H1 (cell line): ENCODE measurements around the gene PATE4. TPM values are rescaled to one million over a fixed set of nuclear protein-coding genes. Genes with fewer than 3 reads are reported as not detected.

Experiments used
- CTCF ChIA-PET: fragments of 300-600 bp; sonication (Branson Sonifier 250); formaldehyde crosslinking; loops from one replicate; lab custom pipeline; 2021; ENCODE audit not compliant: partially characterized antibody; lab: Charles Lee
- POLR2A ChIA-PET: fragments of 300-600 bp; sonication (Branson Sonifier 250); formaldehyde crosslinking; loops from one replicate; lab custom pipeline; 2021; ENCODE audit warnings: inconsistent platforms; ENCODE audit not compliant: partially characterized antibody; lab: Charles Lee
- DNase-seq, 2 experiments: peaks; one replicate each; pipeline versions ENCODE4 v3.0.0 to v3.0.0-alpha.2; 2010 to 2022; ENCODE audit warnings: low spot score in 2 of 2, low read depth in 1 of 2, mixed read lengths in 1 of 2
- FAIRE-seq: peaks from 2 replicates; lab custom pipeline; 2011; peaks lifted over from hg19 to GRCh38; lab: Jason Lieb, UNC
- H2AFZ ChIP-seq: 2 replicates; pipeline ENCODE4 v1.8.1; 2012; ENCODE audit warnings: low read length, inconsistent platforms
- H2AK5ac ChIP-seq: 2 replicates; pipeline ENCODE4 v1.6.1; 2013; ENCODE audit warnings: low read depth, low read length
- H2BK120ac ChIP-seq: replicated peaks from 2 replicates; pipeline ENCODE3; 2013; ENCODE audit warnings: low read depth, low read length, inconsistent platforms
- H2BK12ac ChIP-seq: 2 replicates; pipeline ENCODE4 v1.6.1; 2013; ENCODE audit warnings: low read depth, low read length
- H2BK15ac ChIP-seq: 2 replicates; pipeline ENCODE4 v1.6.1; 2013; ENCODE audit warnings: low read length
- H2BK20ac ChIP-seq: 2 replicates; pipeline ENCODE4 v1.6.1; 2013; ENCODE audit warnings: low read length
- H2BK5ac ChIP-seq: 2 replicates; pipeline ENCODE4 v1.6.1; 2013; ENCODE audit warnings: low read depth, low read length
- H3K14ac ChIP-seq: 2 replicates; pipeline ENCODE4 v1.6.1; 2013; ENCODE audit warnings: inconsistent platforms; ENCODE audit not compliant: insufficient read length
- H3K18ac ChIP-seq: 2 replicates; pipeline ENCODE4 v1.6.1; 2013; ENCODE audit warnings: low read length; ENCODE audit errors: extremely low read depth
- H3K23ac ChIP-seq: 2 replicates; pipeline ENCODE4 v1.6.1; 2013; ENCODE audit warnings: inconsistent platforms; ENCODE audit not compliant: insufficient read length
- H3K23me2 ChIP-seq: 2 replicates; pipeline ENCODE4 v1.6.1; 2013; ENCODE audit warnings: low read depth, low read length
- H3K27ac ChIP-seq: 2 replicates; pipeline ENCODE4 v1.6.1; 2011; ENCODE audit warnings: low read depth, low read length, inconsistent platforms
- H3K27me3 ChIP-seq, 4 experiments: replicated peaks in 1 of 4; 1 replicate in 1 of 4; 2 replicates in 3 of 4; pipeline versions ENCODE4 v1.6.1 to v1.8.1; 2011 to 2013; ENCODE audit warnings: low read length in 3 of 4, mild to moderate bottlenecking in 3 of 4, inconsistent platforms in 2 of 4, mixed read lengths in 2 of 4, moderate library complexity in 1 of 4; ENCODE audit not compliant: control insufficient read depth in 3 of 4, insufficient read depth in 3 of 4; ENCODE audit errors: extremely low read depth in 1 of 4
- H3K36me3 ChIP-seq, 4 experiments: 2 replicates each; pipeline versions ENCODE4 v1.6.1 to v1.8.1; 2011 to 2013; ENCODE audit warnings: mild to moderate bottlenecking in 4 of 4, low read length in 3 of 4, moderate library complexity in 2 of 4, control low read depth in 1 of 4, inconsistent platforms in 1 of 4; ENCODE audit not compliant: insufficient read depth in 4 of 4, control insufficient read depth in 2 of 4
- H3K4ac ChIP-seq: replicated peaks from 2 replicates; pipeline ENCODE3; 2013; ENCODE audit warnings: low read length, low read depth, mixed read lengths, inconsistent platforms; ENCODE audit not compliant: insufficient read length
- H3K4me1 ChIP-seq, 4 experiments: replicated peaks in 1 of 4; 1 replicate in 1 of 4; 2 replicates in 3 of 4; pipeline versions ENCODE4 v1.6.1 to v1.8.1; 2011 to 2013; ENCODE audit warnings: low read length in 3 of 4, inconsistent platforms in 2 of 4, mixed read lengths in 1 of 4; ENCODE audit not compliant: insufficient read depth in 4 of 4, control insufficient read depth in 3 of 4
- H3K4me2 ChIP-seq, 2 experiments: 2 replicates each; pipeline versions ENCODE4 v1.6.1 to v1.8.1; 2011 to 2013; ENCODE audit warnings: low read depth in 2 of 2, low read length in 2 of 2, control low read depth in 1 of 2, inconsistent platforms in 1 of 2, mild to moderate bottlenecking in 1 of 2; ENCODE audit not compliant: insufficient read depth in 1 of 2
- H3K4me3 ChIP-seq, 4 experiments: fragments of 200-600, 300-600 bp in 1 of 4; sonication (generic), shearing (Covaris generic), sonication (Bioruptor Twin) in 1 of 4; 2 replicates each; pipeline versions ENCODE4 v1.5.1 to v1.8.1; 2011 to 2016; ENCODE audit warnings: low read length in 4 of 4, low read depth in 3 of 4, control low read depth in 2 of 4, inconsistent platforms in 2 of 4, mild to moderate bottlenecking in 2 of 4, mixed read lengths in 1 of 4, moderate library complexity in 1 of 4; ENCODE audit not compliant: insufficient read depth in 2 of 4; ENCODE audit errors: extremely low read depth in 1 of 4
- H3K56ac ChIP-seq: replicated peaks from 2 replicates; pipeline ENCODE3; 2013; ENCODE audit warnings: low read depth, mild to moderate bottlenecking, mixed read lengths, low read length, inconsistent platforms; ENCODE audit not compliant: insufficient read length
- H3K79me1 ChIP-seq: 2 replicates; pipeline ENCODE4 v1.6.1; 2013; ENCODE audit warnings: low read depth, low read length, control low read depth
- H3K79me2 ChIP-seq, 2 experiments: 2 replicates each; pipeline versions ENCODE4 v1.6.1 to v1.8.1; 2012 to 2013; ENCODE audit warnings: low read length in 2 of 2, mild to moderate bottlenecking in 2 of 2, inconsistent platforms in 1 of 2; ENCODE audit not compliant: insufficient read depth in 2 of 2, control insufficient read depth in 1 of 2
- H3K9ac ChIP-seq, 4 experiments: replicated peaks in 1 of 4; 1 replicate in 1 of 4; 2 replicates in 3 of 4; pipeline versions ENCODE4 v1.6.1 to v1.8.1; 2011 to 2013; ENCODE audit warnings: low read depth in 3 of 4, low read length in 3 of 4, control low read depth in 2 of 4, mild to moderate bottlenecking in 2 of 4, moderate library complexity in 2 of 4, inconsistent platforms in 1 of 4; ENCODE audit errors: extremely low read depth in 1 of 4
- H3K9me3 ChIP-seq, 2 experiments: 2 replicates each; pipeline versions ENCODE4 v1.6.1 to v1.8.1; 2012 to 2013; ENCODE audit warnings: mild to moderate bottlenecking in 2 of 2, moderate library complexity in 2 of 2, control low read depth in 1 of 2, inconsistent platforms in 1 of 2, low read depth in 1 of 2, low read length in 1 of 2, mixed read lengths in 1 of 2; ENCODE audit not compliant: insufficient read depth in 2 of 2
- H4K20me1 ChIP-seq, 2 experiments: replicated peaks in 1 of 2; 2 replicates each; pipeline versions ENCODE3 to v1.8.1; 2011 to 2013; ENCODE audit warnings: inconsistent platforms in 2 of 2, low read length in 2 of 2, mild to moderate bottlenecking in 1 of 2; ENCODE audit not compliant: insufficient read depth in 2 of 2, control insufficient read depth in 1 of 2
- H4K5ac ChIP-seq: 2 replicates; pipeline ENCODE4 v1.6.1; 2013; ENCODE audit warnings: low read length, low read depth, mixed read lengths, inconsistent platforms; ENCODE audit not compliant: insufficient read length
- H4K8ac ChIP-seq: 2 replicates; pipeline ENCODE4 v1.8.0; 2013; ENCODE audit warnings: mild to moderate bottlenecking, moderate library complexity, low read length, inconsistent platforms; ENCODE audit not compliant: insufficient read depth; ENCODE audit errors: extremely low read depth
- H4K91ac ChIP-seq: replicated peaks from 2 replicates; pipeline ENCODE3; 2013; ENCODE audit warnings: low read length, mixed read lengths, inconsistent platforms; ENCODE audit not compliant: insufficient read length
- KDM4A ChIP-seq: IDR thresholded peaks from one replicate; pipeline ENCODE4 v1.7.1; 2012; ENCODE audit warnings: low read depth, mild to moderate bottlenecking, moderate library complexity, low read length, inconsistent platforms; ENCODE audit not compliant: severe bottlenecking
- NRF1 ChIP-seq: IDR thresholded peaks from 2 replicates; pipeline ENCODE4 v1.6.1; 2011; ENCODE audit warnings: mild to moderate bottlenecking, low read depth, low read length, improper control_type of control experiment
- PHF8 ChIP-seq: fragments of 200-600 bp; sonication (generic); conservative IDR thresholded peaks from 2 replicates; pipeline ENCODE4 v1.7.1; 2012; ENCODE audit warnings: low read depth, mild to moderate bottlenecking, inconsistent platforms, low read length, moderate library complexity
- POU5F1 ChIP-seq: IDR thresholded peaks from 2 replicates; pipeline ENCODE4 v1.6.1; 2011; ENCODE audit warnings: low read depth, mild to moderate bottlenecking, low read length, moderate library complexity
- RAD21 ChIP-seq, 2 experiments: IDR thresholded peaks in 1 of 2; conservative IDR thresholded peaks in 1 of 2; 2 replicates each; pipeline ENCODE4 v1.6.1; 2011; ENCODE audit warnings: low read depth in 2 of 2, low read length in 2 of 2, improper control_type of control experiment in 1 of 2, inconsistent platforms in 1 of 2, mild to moderate bottlenecking in 1 of 2, moderate library complexity in 1 of 2
- RBBP5 ChIP-seq: IDR thresholded peaks from 2 replicates; pipeline ENCODE4 v1.7.1; 2012; ENCODE audit warnings: low read depth, mild to moderate bottlenecking, inconsistent platforms, low read length, moderate library complexity, borderline replicate concordance
- RXRA ChIP-seq: IDR thresholded peaks from 2 replicates; pipeline ENCODE4 v1.6.1; 2011; ENCODE audit warnings: low read depth, mild to moderate bottlenecking, low read length, moderate library complexity; ENCODE audit not compliant: insufficient read depth
- SIRT6 ChIP-seq: IDR thresholded peaks from one replicate; pipeline ENCODE4 v1.7.1; 2012; ENCODE audit warnings: low read length, inconsistent platforms
- WGBS, 2 experiments: shearing (Covaris generic) in 1 of 2; methylation state at CpG; one replicate each; pipeline versions ENCODE4 v1.1.6 to v1.1.7; 2013 to 2015; ENCODE audit warnings: low lambda C conversion rate in 2 of 2, mixed read lengths in 2 of 2, inconsistent platforms in 1 of 2, low coverage in 1 of 2, missing lambda C conversion rate in 1 of 2; ENCODE audit not compliant: insufficient replicate concordance in 2 of 2, insufficient coverage in 1 of 2, insufficient read length in 1 of 2; ENCODE audit errors: extremely low coverage in 1 of 2, missing lambda C conversion rate in 1 of 2; 5-methylcytosine and 5-hydroxymethylcytosine counted together
- polyA plus RNA-seq, 7 experiments: library from polyadenylated mRNA; depleted of rRNA in 3 of 7; stranded (reverse) in 5 of 7; unstranded in 2 of 7; fragments of >200 nt in 5 of 7; fragments of 200-250 nt in 2 of 7; gene quantifications; 1 replicate in 5 of 7; 2 replicates in 1 of 7; 4 replicates in 1 of 7; pipeline versions ENCODE4 v1.2.1 to v1.2.3, GENCODE V29; 2011 to 2013; ENCODE audit warnings: missing spikeins in 2 of 7, mixed read lengths in 2 of 7
- total RNA-seq: library from RNA; stranded (reverse); fragmentation: NEBNext Ultra II Directional; extraction: Animal tissue kit (Norgen Biotek cat#: 25700); gene quantifications from 2 replicates; pipeline ENCODE4 v1.2.1, GENCODE V29; 2021
- TF ChIP-seq, protein P1 (sequence below), 3 experiments: IDR thresholded peaks; 1 replicate in 2 of 3; 2 replicates in 1 of 3; pipeline versions ENCODE4 v1.5.1 to v1.6.1; 2011; ENCODE audit warnings: low read length in 3 of 3, mild to moderate bottlenecking in 3 of 3, inconsistent platforms in 2 of 3, low read depth in 1 of 3, moderate library complexity in 1 of 3; ENCODE audit not compliant: insufficient read depth in 1 of 3; ENCODE audit errors: control extremely low read depth in 1 of 3

Gene PATE4
- total and polyA plus RNA-seq, 2 of the 8 experiments (the other 6 are each of a cell fraction or from before 2014, with no cell fraction given): not detected

DNA sequence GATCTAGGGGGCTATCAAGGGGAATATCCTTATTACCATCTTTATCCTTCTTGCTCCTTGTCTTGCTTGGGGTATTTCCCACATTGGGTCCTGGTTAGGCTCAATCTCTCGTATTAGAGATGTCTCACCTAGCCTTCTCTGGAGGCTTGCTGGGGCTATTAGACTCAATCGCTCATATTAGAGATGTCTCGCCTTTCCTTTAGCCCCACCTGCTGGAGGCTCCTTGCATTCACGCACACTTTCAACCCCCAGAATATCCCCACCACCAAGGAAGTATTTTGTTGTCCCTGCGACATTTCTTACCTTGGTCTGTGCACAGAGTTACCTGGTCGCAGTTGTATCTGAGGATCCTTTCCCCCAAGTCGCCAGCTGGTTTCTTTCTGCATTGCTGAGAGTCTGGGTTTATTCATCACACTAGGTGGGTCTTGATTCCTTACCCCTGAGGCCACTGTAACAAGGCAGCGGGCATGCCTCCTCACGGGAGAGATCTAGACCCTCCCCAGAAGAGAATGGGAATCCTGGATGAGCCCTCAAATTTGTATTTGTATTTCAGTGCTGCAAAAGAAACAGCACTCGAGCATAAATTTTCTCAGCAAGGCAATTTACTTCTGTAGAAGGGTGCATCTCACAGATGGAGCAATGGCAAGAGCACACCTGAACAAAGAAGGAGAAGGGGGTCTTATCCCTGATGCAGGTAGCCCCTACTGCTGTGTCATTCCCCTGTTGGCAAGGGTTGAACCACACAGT, 38.4 kb downstream of the PATE4 start:
- ChIA-PET CTCF (interaction anchor here (0.8 to 1.7 kb wide), 12 partner anchors 8 to 1109 kb away, joined by 3 to 15 read pairs (median 4); partner anchors contain the start of gene PATE1), POLR2A (no interaction called here)
- DNase-seq (peak in 1 of 2 experiments; percentile 87), FAIRE-seq (peak; percentile 99)
- H2BK120ac ChIP-seq: no peak overlapping the region
- no peak overlapping the region for H2AFZ ChIP-seq
- no peak overlapping the region for H3K23ac ChIP-seq
- H3K79me2 ChIP-seq: no peaks in the 10 kb centered on the region
- no peak overlapping the region for H2BK15ac ChIP-seq
- H2AK5ac ChIP-seq: no peak overlapping the region
- no peaks in the 10 kb centered on the region for H3K79me1 ChIP-seq
- no peaks in the 10 kb centered on the region for H3K27me3 ChIP-seq
- H3K27ac ChIP-seq: no peak overlapping the region
- no peak overlapping the region for H3K4me3 ChIP-seq
- no peak overlapping the region for H3K4ac ChIP-seq
- H3K4me2 ChIP-seq: no peak overlapping the region
- no peak overlapping the region for H3K14ac ChIP-seq
- 0 out of 2 replicates have a peak, but pooled peaks cover 2% of the 10 kb centered on the region for H3K23me2 ChIP-seq
- no peak overlapping the region for H4K5ac ChIP-seq
- H3K9me3 ChIP-seq: peaks cover 0 to 2% of the 10 kb centered on the region in 2 experiments; a peak in 1 of 4 replicates
- no peak overlapping the region for H2BK5ac ChIP-seq
- H2BK12ac ChIP-seq: no peak overlapping the region
- H3K36me3 ChIP-seq: no peaks in the 10 kb centered on the region
- no peaks in the 10 kb centered on the region for H4K20me1 ChIP-seq
- no peaks in the 10 kb centered on the region; a peak in 1 of 7 replicates for H3K4me1 ChIP-seq
- no peak overlapping the region for H4K91ac ChIP-seq
- 55% methylated on average over 10 of the region's 10 CpGs; no CpG with 5 or more reads in 1 of the 2 experiments for WGBS, 2 experiments
- H4K8ac ChIP-seq: no peak overlapping the region
- H2BK20ac ChIP-seq: no peak overlapping the region
- no peak overlapping the region for H3K9ac ChIP-seq
- no peak overlapping the region for H3K18ac ChIP-seq
- H3K56ac ChIP-seq: no peak overlapping the region
- TF ChIP-seq RAD21 (IDR thresholded peaks at IDR 0.05 in 1 of 2, conservative IDR thresholded peaks at IDR 0.05 in 1 of 2; ENCODE audit: low read depth in 2 of 2, low read length in 2 of 2): peak; percentile 91 to 92
- no peak for TF ChIP-seq PHF8
- TF ChIP-seq RXRA: no peak
- TF ChIP-seq KDM4A: no peak
- TF ChIP-seq RBBP5: no peak
- TF ChIP-seq NRF1: no peak
- no peak for TF ChIP-seq POU5F1
- TF ChIP-seq, protein P1, sequence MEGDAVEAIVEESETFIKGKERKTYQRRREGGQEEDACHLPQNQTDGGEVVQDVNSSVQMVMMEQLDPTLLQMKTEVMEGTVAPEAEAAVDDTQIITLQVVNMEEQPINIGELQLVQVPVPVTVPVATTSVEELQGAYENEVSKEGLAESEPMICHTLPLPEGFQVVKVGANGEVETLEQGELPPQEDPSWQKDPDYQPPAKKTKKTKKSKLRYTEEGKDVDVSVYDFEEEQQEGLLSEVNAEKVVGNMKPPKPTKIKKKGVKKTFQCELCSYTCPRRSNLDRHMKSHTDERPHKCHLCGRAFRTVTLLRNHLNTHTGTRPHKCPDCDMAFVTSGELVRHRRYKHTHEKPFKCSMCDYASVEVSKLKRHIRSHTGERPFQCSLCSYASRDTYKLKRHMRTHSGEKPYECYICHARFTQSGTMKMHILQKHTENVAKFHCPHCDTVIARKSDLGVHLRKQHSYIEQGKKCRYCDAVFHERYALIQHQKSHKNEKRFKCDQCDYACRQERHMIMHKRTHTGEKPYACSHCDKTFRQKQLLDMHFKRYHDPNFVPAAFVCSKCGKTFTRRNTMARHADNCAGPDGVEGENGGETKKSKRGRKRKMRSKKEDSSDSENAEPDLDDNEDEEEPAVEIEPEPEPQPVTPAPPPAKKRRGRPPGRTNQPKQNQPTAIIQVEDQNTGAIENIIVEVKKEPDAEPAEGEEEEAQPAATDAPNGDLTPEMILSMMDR (IDR thresholded peaks at IDR 0.05; ENCODE audit: control extremely low read depth in 1 of 3, insufficient read depth in 1 of 3, low read depth in 1 of 3, low read length in 3 of 3): peak; percentile 68 to 88 (median 79)
- TF ChIP-seq SIRT6: no peak
